Glutamatergic neuron (in vitro differentiated cells): ENCODE data around the gene MFSD8. TPM values are rescaled to one million over a fixed set of nuclear protein-coding genes. Genes with fewer than 3 reads are reported as not detected.

Experiments used
- DNase-seq: peaks from one replicate; pipeline ENCODE4 v3.0.0; 2022
- H3K27ac Mint-ChIP-seq: one replicate; pipeline ENCODE4 v1.8.0; 2020; ENCODE audit warnings: mild to moderate bottlenecking, mixed read lengths, inconsistent platforms; ENCODE audit not compliant: unreplicated experiment
- H3K27me3 Mint-ChIP-seq: one replicate; pipeline ENCODE4 v1.8.0; 2020; ENCODE audit warnings: mild to moderate bottlenecking, moderate library complexity, mixed read lengths, inconsistent platforms; ENCODE audit not compliant: unreplicated experiment
- H3K36me3 Mint-ChIP-seq: one replicate; pipeline ENCODE4 v1.8.0; 2020; ENCODE audit warnings: mild to moderate bottlenecking, mixed read lengths, inconsistent platforms; ENCODE audit not compliant: unreplicated experiment
- H3K4me1 Mint-ChIP-seq: one replicate; pipeline ENCODE4 v1.8.0; 2020; ENCODE audit warnings: mild to moderate bottlenecking, low read depth, mixed read lengths, inconsistent platforms; ENCODE audit not compliant: unreplicated experiment
- H3K4me3 Mint-ChIP-seq: one replicate; pipeline ENCODE4 v1.8.0; 2020; ENCODE audit warnings: mild to moderate bottlenecking, mixed read lengths, inconsistent platforms; ENCODE audit not compliant: unreplicated experiment
- H3K9me3 Mint-ChIP-seq: one replicate; pipeline ENCODE4 v1.8.0; 2020; ENCODE audit warnings: mild to moderate bottlenecking, moderate library complexity, mixed read lengths, inconsistent platforms; ENCODE audit not compliant: unreplicated experiment
- CTCF ChIP-seq: fragments of 200-600 bp; sonication (generic); IDR thresholded peaks from one replicate; pipeline ENCODE4 v1.5.0; 2021; ENCODE audit not compliant: partially characterized antibody, unreplicated experiment
- total RNA-seq: library from RNA; stranded (reverse); fragmentation: NEBNext Ultra II Directional; extraction: Animal tissue kit (Norgen Biotek cat#: 25700); gene quantifications from one replicate; pipeline ENCODE4 v1.2.1, GENCODE V29; 2021; ENCODE audit not compliant: unreplicated experiment

The MFSD8 gene
- total RNA-seq, 1 donor from 2014 or later, result 22.6 TPM

DNA sequence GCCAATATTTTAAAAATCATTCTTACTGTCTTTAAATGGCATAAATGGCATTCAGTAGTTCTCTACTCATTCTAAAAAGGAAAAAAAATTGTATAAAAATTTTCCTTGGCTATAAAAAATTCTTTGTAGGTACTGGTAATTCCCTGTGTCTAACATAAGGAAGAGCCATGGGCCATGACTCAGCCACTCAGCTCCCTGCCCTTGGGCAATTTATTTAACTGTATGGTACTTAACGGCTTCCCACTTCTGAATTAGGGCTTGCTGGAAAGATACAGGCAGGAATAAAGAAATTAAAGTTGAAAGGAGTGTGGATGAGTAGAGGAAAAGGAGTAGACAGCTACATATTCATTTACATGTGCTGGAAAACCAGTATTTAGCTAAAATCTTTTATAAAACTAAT, 30.8 kb upstream of the MFSD8 start:
- Mint-ChIP-seq H3K27ac (no peak overlapping the region), H3K9me3 (no peaks in the 10 kb centered on the region), H3K4me1 (no peaks in the 10 kb centered on the region), H3K36me3 (peaks cover 26% of the 10 kb centered on the region), H3K4me3 (no peak overlapping the region), H3K27me3 (no peaks in the 10 kb centered on the region)
- no peak for DNase-seq
- TF ChIP-seq CTCF, result no peak

GRCh38 chr4:127993151-127993550, 28.2 kb upstream of the MFSD8 start:
- no peaks in the 10 kb centered on the region for H3K4me1 Mint-ChIP-seq
- no peak for TF ChIP-seq CTCF
- H3K9me3 Mint-ChIP-seq, result no peaks in the 10 kb centered on the region
- peaks cover 19% of the 10 kb centered on the region for H3K36me3 Mint-ChIP-seq
- H3K4me3 Mint-ChIP-seq, result no peak overlapping the region
- DNase-seq, result no peak
- no peak overlapping the region for H3K27ac Mint-ChIP-seq
- H3K27me3 Mint-ChIP-seq, result no peaks in the 10 kb centered on the region

DNA sequence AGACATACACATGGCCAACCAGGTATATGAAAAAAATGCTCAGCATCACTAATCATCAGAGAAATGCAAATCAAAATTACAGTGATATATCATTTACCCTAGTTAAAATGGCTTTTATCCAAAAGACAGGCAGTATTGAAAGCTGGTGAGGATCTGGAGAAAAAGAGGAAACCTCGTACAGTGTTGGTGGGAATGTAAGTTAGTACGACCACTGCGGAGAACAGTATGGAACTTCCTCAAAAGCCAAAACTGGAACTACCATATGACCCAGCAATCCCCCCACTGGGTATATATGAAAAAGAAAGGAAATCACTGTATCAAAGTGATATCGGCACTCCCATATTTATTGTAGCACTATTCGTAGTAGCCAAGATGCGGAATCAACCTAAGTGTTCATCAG, 23.7 kb upstream of the MFSD8 start:
- H3K36me3 Mint-ChIP-seq, result no peaks in the 10 kb centered on the region
- H3K4me1 Mint-ChIP-seq, result no peaks in the 10 kb centered on the region
- no peak for TF ChIP-seq CTCF
- H3K27me3 Mint-ChIP-seq, result no peaks in the 10 kb centered on the region
- H3K4me3 Mint-ChIP-seq, result no peak overlapping the region
- DNase-seq, result no peak
- H3K27ac Mint-ChIP-seq, result no peak overlapping the region
- H3K9me3 Mint-ChIP-seq, result no peaks in the 10 kb centered on the region

GRCh38 chr4:127985989-127986388, 21.0 kb upstream of the MFSD8 start:
- no peak for DNase-seq
- Mint-ChIP-seq H3K27ac (no peak overlapping the region), H3K4me3 (no peak overlapping the region), H3K9me3 (no peaks in the 10 kb centered on the region), H3K4me1 (no peaks in the 10 kb centered on the region), H3K36me3 (no peaks in the 10 kb centered on the region), H3K27me3 (no peaks in the 10 kb centered on the region)
- no peak for TF ChIP-seq CTCF

DNA sequence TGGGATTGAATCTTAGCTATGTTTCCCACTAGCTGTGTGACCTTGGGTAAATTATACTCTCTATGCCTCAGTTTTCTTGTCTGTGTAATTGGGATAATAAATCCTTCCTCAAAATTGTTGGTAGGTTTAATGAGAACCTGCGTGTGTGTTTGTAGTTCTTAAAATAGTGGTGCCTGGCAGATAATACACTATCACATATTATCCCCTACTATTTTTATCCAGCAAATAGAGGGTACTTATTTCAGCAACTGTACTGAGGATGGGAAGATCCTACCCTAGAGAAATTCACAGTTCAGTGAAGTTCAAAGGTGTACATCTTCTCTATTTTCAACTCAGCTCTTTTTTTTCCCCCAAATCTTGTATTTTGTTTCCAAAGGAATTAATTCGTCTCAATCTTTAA, 17.5 kb upstream of the MFSD8 start:
- Mint-ChIP-seq H3K36me3 (no peaks in the 10 kb centered on the region), H3K27ac (no peak overlapping the region), H3K27me3 (no peaks in the 10 kb centered on the region), H3K4me1 (no peaks in the 10 kb centered on the region), H3K4me3 (no peak overlapping the region), H3K9me3 (peaks cover 2% of the 10 kb centered on the region)
- no peak for DNase-seq
- TF ChIP-seq CTCF, result no peak
